IMR-90 (cell line): ENCODE data around the gene FEM1B. TPM values are rescaled to one million over a fixed set of nuclear protein-coding genes. Genes with fewer than 3 reads are reported as not detected.

Source experiments
- ATAC-seq: fragments of 200-7000 bp; cut with Tn5 transposase; 2 replicates; pipeline ENCODE4 v1.9.1; 2020; ENCODE audit warnings: low read depth, mild to moderate bottlenecking, moderate library complexity
- BruUV-seq: library from RNA; stranded (reverse); fragments of 400-500 nt; replicated peaks from 2 replicates; lab custom pipeline; 2021; lab: Mats Ljungman, UMichigan
- CTCF ChIA-PET: fragments of 300-600 bp; formaldehyde crosslinking; extraction: SDS; loops from one replicate; lab custom pipeline; 2021; ENCODE audit warnings: antibody characterized with exemption; lab: Yijun Ruan, JAX
- POLR2A ChIA-PET: fragments of 300-600 bp; sonication (Branson Sonifier 250); formaldehyde crosslinking; loops from one replicate; lab custom pipeline; 2022; ENCODE audit warnings: antibody characterized with exemption; ENCODE audit not compliant: unreplicated experiment; lab: Charles Lee
- DNase-seq: peaks from one replicate; pipeline ENCODE4 v3.0.0; 2013
- H2AFZ ChIP-seq: replicated peaks from 2 replicates; pipeline ENCODE3; 2013; ENCODE audit warnings: low read length, mild to moderate bottlenecking; ENCODE audit not compliant: poor library complexity
- H2AK5ac ChIP-seq: 2 replicates; pipeline ENCODE4 v1.6.1; 2013; ENCODE audit warnings: low read depth, low read length, inconsistent platforms
- H2AK9ac ChIP-seq: replicated peaks from 2 replicates; pipeline ENCODE3; 2013; ENCODE audit warnings: mild to moderate bottlenecking, low read depth, low read length, moderate library complexity; ENCODE audit not compliant: poor library complexity
- H2BK120ac ChIP-seq: 2 replicates; pipeline ENCODE4 v1.6.1; 2013; ENCODE audit warnings: low read depth, low read length, inconsistent platforms
- H2BK15ac ChIP-seq: 3 replicates; pipeline ENCODE4 v1.6.1; 2013; ENCODE audit warnings: low read depth, low read length, inconsistent platforms
- H2BK20ac ChIP-seq: 2 replicates; pipeline ENCODE4 v1.6.1; 2013; ENCODE audit warnings: low read depth, mild to moderate bottlenecking, inconsistent platforms, low read length, moderate library complexity
- H2BK5ac ChIP-seq: 2 replicates; pipeline ENCODE4 v1.6.1; 2013; ENCODE audit warnings: mild to moderate bottlenecking, low read depth, low read length, inconsistent platforms; ENCODE audit not compliant: poor library complexity, severe bottlenecking
- H3K14ac ChIP-seq: replicated peaks from 2 replicates; pipeline ENCODE4 v1.6.1; 2013; ENCODE audit warnings: low read depth, low read length, inconsistent platforms
- H3K18ac ChIP-seq: 2 replicates; pipeline ENCODE4 v1.6.1; 2013; ENCODE audit warnings: low read depth, low read length, control low read depth
- H3K23ac ChIP-seq: 2 replicates; pipeline ENCODE4 v1.6.1; 2013; ENCODE audit warnings: low read depth, low read length, inconsistent platforms
- H3K27ac ChIP-seq: 2 replicates; pipeline ENCODE4 v1.5.1; 2013; ENCODE audit warnings: mild to moderate bottlenecking, control low read depth, low read length; ENCODE audit not compliant: insufficient read depth
- H3K27me3 ChIP-seq: 2 replicates; pipeline ENCODE4 v1.6.1; 2013; ENCODE audit warnings: low read length; ENCODE audit not compliant: control insufficient read depth, insufficient read depth
- H3K36me3 ChIP-seq: 2 replicates; pipeline ENCODE4 v1.6.1; 2013; ENCODE audit warnings: low read length, mixed read lengths; ENCODE audit not compliant: control insufficient read depth, insufficient read depth
- H3K4ac ChIP-seq: 2 replicates; pipeline ENCODE4 v1.6.1; 2013; ENCODE audit warnings: low read depth, low read length, inconsistent platforms
- H3K4me1 ChIP-seq: 2 replicates; pipeline ENCODE4 v1.6.1; 2013; ENCODE audit warnings: low read length, mixed read lengths; ENCODE audit not compliant: control insufficient read depth, insufficient read depth
- H3K4me2 ChIP-seq: 2 replicates; pipeline ENCODE4 v1.6.1; 2013; ENCODE audit warnings: low read depth, mild to moderate bottlenecking, control low read depth, low read length, moderate library complexity
- H3K4me3 ChIP-seq: 2 replicates; pipeline ENCODE4 v1.5.1; 2013; ENCODE audit warnings: low read depth, mild to moderate bottlenecking, control low read depth, low read length, moderate library complexity; ENCODE audit not compliant: insufficient read depth
- H3K56ac ChIP-seq: 2 replicates; pipeline ENCODE4 v1.6.1; 2013; ENCODE audit warnings: low read length, inconsistent platforms; ENCODE audit not compliant: insufficient read depth; ENCODE audit errors: extremely low read depth
- H3K79me1 ChIP-seq, 2 experiments: 2 replicates each; pipeline ENCODE4 v1.6.1; 2013; ENCODE audit warnings: low read length in 2 of 2, inconsistent platforms in 1 of 2, low read depth in 1 of 2
- H3K9ac ChIP-seq: 2 replicates; pipeline ENCODE4 v1.6.1; 2013; ENCODE audit warnings: low read depth, low read length, control low read depth
- H3K9me1 ChIP-seq: 2 replicates; pipeline ENCODE4 v1.6.1; 2013; ENCODE audit warnings: low read length, inconsistent platforms; ENCODE audit not compliant: insufficient read depth
- H3K9me3 ChIP-seq: 2 replicates; pipeline ENCODE4 v1.6.1; 2013; ENCODE audit warnings: low read length; ENCODE audit not compliant: control insufficient read depth, insufficient read depth
- H4K20me1 ChIP-seq: 2 replicates; pipeline ENCODE4 v1.6.1; 2013; ENCODE audit warnings: low read length, inconsistent platforms; ENCODE audit not compliant: insufficient read depth
- H4K5ac ChIP-seq: 2 replicates; pipeline ENCODE4 v1.6.1; 2013; ENCODE audit warnings: mild to moderate bottlenecking, low read depth, low read length, control low read depth
- H4K8ac ChIP-seq, 2 experiments: 2 replicates each; pipeline ENCODE4 v1.6.1; 2013; ENCODE audit warnings: low read depth in 2 of 2, low read length in 2 of 2, control low read depth in 1 of 2, inconsistent platforms in 1 of 2
- H4K91ac ChIP-seq: 2 replicates; pipeline ENCODE4 v1.6.1; 2013; ENCODE audit warnings: low read depth, low read length, inconsistent platforms; ENCODE audit not compliant: insufficient read depth
- BHLHE40 ChIP-seq: fragments of 150-350 bp; IDR thresholded peaks from 2 replicates; pipeline ENCODE4 v1.6.1; 2016; ENCODE audit warnings: mild to moderate bottlenecking, low read depth, low read length
- CHD1 ChIP-seq: IDR thresholded peaks from 2 replicates; pipeline ENCODE4 v1.6.1; 2012; ENCODE audit warnings: low read depth, low read length, improper control_type of control experiment
- CTCF ChIP-seq: conservative IDR thresholded peaks from 2 replicates; pipeline ENCODE4 v1.5.1; 2012; ENCODE audit warnings: mild to moderate bottlenecking, low read depth, low read length, improper control_type of control experiment
- ELK1 ChIP-seq: fragments of 150-350 bp; IDR thresholded peaks from 2 replicates; pipeline ENCODE4 v1.6.1; 2016; ENCODE audit warnings: low read depth, mild to moderate bottlenecking, low read length, moderate library complexity, borderline replicate concordance
- FOS ChIP-seq: fragments of 150-350 bp; IDR thresholded peaks from 2 replicates; pipeline ENCODE4 v1.6.1; 2016; ENCODE audit warnings: low read depth, low read length
- POLR2A ChIP-seq: IDR thresholded peaks from 2 replicates; pipeline ENCODE4 v1.6.1; 2012; ENCODE audit warnings: mild to moderate bottlenecking, low read depth, low read length
- RAD21 ChIP-seq: IDR thresholded peaks from 2 replicates; pipeline ENCODE4 v1.6.1; 2012; ENCODE audit warnings: low read length, improper control_type of control experiment
- RCOR1 ChIP-seq: IDR thresholded peaks from 2 replicates; pipeline ENCODE4 v1.6.1; 2012; ENCODE audit warnings: mild to moderate bottlenecking, low read length, improper control_type of control experiment; ENCODE audit not compliant: insufficient replicate concordance
- RFX5 ChIP-seq: IDR thresholded peaks from 2 replicates; pipeline ENCODE4 v1.8.0; 2012; ENCODE audit warnings: low read depth, mild to moderate bottlenecking, low read length, moderate library complexity
- USF2 ChIP-seq: fragments of 150-350 bp; IDR thresholded peaks from 2 replicates; pipeline ENCODE4 v1.6.1; 2017; ENCODE audit warnings: mild to moderate bottlenecking, antibody characterized with exemption, low read length, low read depth
- WGBS, 2 experiments: methylation state at CpG; one replicate each; pipeline versions ENCODE4 v1.1.5 to v1.1.7; 2013; ENCODE audit warnings: missing lambda C conversion rate in 2 of 2; ENCODE audit not compliant: insufficient read length in 1 of 2; ENCODE audit errors: extremely low coverage in 2 of 2; 5-methylcytosine and 5-hydroxymethylcytosine counted together
- dilution Hi-C: fragments of 300-500 bp; cut with HindIII; formaldehyde crosslinking; loops from one replicate; pipeline ENCODE4 v1.14.3; 2018; ENCODE audit warnings: low sequenced_read_pairs; ENCODE audit not compliant: unreplicated experiment
- in situ Hi-C: fragments of 300-500 bp; cut with MboI; formaldehyde crosslinking; loops from 3 replicates; pipeline ENCODE4 v1.14.3; 2019; ENCODE audit warnings: low sequenced_read_pairs, inconsistent platforms, mixed read lengths
- intact Hi-C: fragments of 100-400 bp; cut with micrococcal nuclease; formaldehyde crosslinking; loops from 2 replicates; pipeline ENCODE4 v1.10.0; 2022
- polyA plus RNA-seq, 3 experiments: library from polyadenylated mRNA; depleted of rRNA; stranded (reverse); fragments of >200 nt; gene quantifications; 2 replicates each; pipeline ENCODE4 v1.2.3, GENCODE V29; 2012; ENCODE audit warnings: low replicate concordance in 1 of 3
- total RNA-seq: library from RNA; depleted of rRNA; stranded (reverse); fragments of >200 nt; gene quantifications from 2 replicates; pipeline ENCODE4 v1.2.3, GENCODE V29; 2012

FEM1B gene
- total and polyA plus RNA-seq, 2 of the 4 experiments (the other 2 are of a cell fraction): 16.9 to 51.4 TPM

- Histone ChIP-seq H3K23ac (no peak overlapping the region), H3K56ac (no peak overlapping the region), H4K91ac (no peak overlapping the region), H4K5ac (no peak overlapping the region), H3K9me3 (no peaks in the 10 kb centered on the region), H2BK5ac (no peak overlapping the region), H2BK20ac (no peak overlapping the region), H3K36me3 (peaks cover 12% of the 10 kb centered on the region), H3K27ac (no peak overlapping the region), H3K9me1 (peaks cover 5% of the 10 kb centered on the region; the same call in 1 of the 2 replicates), H2AK5ac (no peak overlapping the region), H3K27me3 (no peaks in the 10 kb centered on the region), H3K9ac (no peak overlapping the region), H2BK120ac (no peak overlapping the region), H3K18ac (no peak overlapping the region), H2AK9ac (no peak overlapping the region), H3K79me1 (peaks cover 18 to 34% of the 10 kb centered on the region in 2 experiments), H4K8ac (no peak overlapping the region), H3K4me3 (no peak overlapping the region), H3K14ac (no peak overlapping the region), H3K4me1 (peaks cover 1% of the 10 kb centered on the region), H3K4ac (no peak overlapping the region), H2BK15ac (no peak overlapping the region), H3K4me2 (peak overlapping the region; percentile 51; the same call in 1 of the 2 replicates), H4K20me1 (peaks cover 4% of the 10 kb centered on the region; the same call in 1 of the 2 replicates), H2AFZ (no peak overlapping the region)
- dilution Hi-C loops (no loop called here), intact Hi-C loops (no loop called here), in situ Hi-C loops (no loop called here)
- 100% methylated on average over 2 of the region's 6 CpGs; no CpG with 5 or more reads in 1 of the 2 experiments for WGBS, 2 experiments
- no TSS peak for BruUV-seq
- TF ChIP-seq POLR2A (no peak), ELK1 (no peak), RCOR1 (no peak), USF2 (no peak), RFX5 (no peak), RAD21 (no peak), CTCF (no peak), FOS (no peak), CHD1 (no peak), BHLHE40 (no peak)
- POLR2A ChIA-PET: no interaction called here
- no peak for ATAC-seq
- CTCF ChIA-PET: no interaction called here
- no peak for DNase-seq
These were observed 21.4 kb downstream of the FEM1B start for GRCh38 chr15:68298882-68299381.
